VCaP (cell line): ENCODE results near the gene PMEPA1.
A peak's percentile ranks its signal among the peaks of the same experiment; 100 is the strongest.

ENCODE experiments used
- H3K27ac ChIP-seq: fragments of 450-650 bp; 2 replicates; pipeline ENCODE4 v1.5.1; 2017
- TF ChIP-seq, protein P1 (sequence below): fragments of 450-650 bp; conservative IDR thresholded peaks from 2 replicates; pipeline ENCODE4 v1.5.1; 2017; ENCODE audit warnings: mild to moderate bottlenecking, moderate library complexity

The PMEPA1 gene

DNA sequence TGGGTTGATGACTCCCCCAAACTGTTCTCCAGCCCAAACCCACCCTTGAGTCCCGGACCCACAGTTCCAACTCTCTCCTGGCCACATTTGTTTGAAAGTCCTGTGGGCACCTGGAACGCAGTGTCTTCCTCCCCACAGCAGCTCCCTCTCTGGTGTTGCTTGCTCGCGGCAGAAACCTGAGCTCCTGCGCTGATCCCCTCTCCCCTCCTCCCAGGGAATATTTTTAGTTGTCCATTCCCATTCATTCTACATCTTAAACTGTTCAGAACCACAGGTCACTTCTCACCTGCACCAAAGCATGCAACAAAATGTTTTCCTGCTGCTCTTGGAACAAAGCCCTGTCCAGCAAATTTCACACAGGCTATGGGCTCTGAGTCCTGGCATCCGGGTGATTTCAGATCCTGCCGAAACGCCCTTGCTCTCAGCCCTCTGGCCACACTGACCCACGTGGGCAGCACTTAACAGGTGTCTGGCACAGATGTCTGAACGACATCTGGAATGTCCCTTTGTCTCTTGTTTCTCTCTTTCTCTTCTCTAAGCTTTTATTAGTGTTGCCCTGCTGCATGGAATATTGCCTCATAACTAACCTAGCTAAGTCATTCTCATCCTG is 27.0 kb upstream of the PMEPA1 start:
- H3K27ac ChIP-seq, result peak overlapping the region; percentile 67; the same call in 1 of the 2 replicates
- TF ChIP-seq, protein P1, sequence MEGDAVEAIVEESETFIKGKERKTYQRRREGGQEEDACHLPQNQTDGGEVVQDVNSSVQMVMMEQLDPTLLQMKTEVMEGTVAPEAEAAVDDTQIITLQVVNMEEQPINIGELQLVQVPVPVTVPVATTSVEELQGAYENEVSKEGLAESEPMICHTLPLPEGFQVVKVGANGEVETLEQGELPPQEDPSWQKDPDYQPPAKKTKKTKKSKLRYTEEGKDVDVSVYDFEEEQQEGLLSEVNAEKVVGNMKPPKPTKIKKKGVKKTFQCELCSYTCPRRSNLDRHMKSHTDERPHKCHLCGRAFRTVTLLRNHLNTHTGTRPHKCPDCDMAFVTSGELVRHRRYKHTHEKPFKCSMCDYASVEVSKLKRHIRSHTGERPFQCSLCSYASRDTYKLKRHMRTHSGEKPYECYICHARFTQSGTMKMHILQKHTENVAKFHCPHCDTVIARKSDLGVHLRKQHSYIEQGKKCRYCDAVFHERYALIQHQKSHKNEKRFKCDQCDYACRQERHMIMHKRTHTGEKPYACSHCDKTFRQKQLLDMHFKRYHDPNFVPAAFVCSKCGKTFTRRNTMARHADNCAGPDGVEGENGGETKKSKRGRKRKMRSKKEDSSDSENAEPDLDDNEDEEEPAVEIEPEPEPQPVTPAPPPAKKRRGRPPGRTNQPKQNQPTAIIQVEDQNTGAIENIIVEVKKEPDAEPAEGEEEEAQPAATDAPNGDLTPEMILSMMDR, result no peak

DNA sequence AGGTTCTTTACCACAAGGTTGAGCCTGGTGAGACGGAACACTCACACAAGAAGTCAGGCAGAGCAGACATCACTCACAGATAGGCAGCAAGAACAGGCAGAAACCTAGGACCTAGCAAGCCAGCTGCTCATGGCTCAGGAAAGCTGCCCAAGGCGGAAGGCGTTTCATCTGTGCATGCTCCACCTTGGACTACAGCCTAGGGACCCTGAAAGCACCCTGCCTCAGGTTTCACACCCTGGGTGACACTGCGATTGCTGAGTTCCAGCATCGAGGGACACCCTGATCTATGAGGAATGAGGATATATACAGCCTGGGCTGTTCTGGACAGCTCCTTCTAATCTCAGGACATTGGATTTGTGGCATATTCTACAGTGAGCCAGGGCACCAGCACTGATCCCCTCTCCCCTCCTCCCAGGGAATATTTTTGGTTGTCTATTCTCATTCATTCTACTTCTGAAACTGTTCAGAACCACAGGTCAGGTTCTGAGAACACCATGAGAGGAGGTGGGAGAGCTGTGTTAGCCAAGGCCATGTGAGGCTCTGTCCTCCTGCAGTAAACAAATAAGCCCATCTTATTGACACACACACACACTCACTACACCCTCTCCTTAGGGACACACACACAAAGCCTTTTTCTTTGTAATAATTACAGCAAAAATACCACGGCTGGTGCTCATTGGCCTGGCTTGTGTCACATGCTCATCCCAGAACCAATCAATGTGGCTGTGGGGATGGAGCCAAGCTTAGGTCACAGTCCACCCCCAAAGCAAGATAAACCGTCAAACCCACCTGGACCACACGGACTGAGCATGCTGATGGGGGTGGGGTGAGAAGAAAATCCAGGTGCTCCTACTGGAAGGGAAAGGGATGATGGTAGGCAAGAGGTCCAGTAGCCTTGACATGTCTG is 26.3 kb upstream of the PMEPA1 start:
- TF ChIP-seq, protein P1, result no peak
- H3K27ac ChIP-seq, result peak overlapping the region; percentile 67; the same call in 1 of the 2 replicates

DNA sequence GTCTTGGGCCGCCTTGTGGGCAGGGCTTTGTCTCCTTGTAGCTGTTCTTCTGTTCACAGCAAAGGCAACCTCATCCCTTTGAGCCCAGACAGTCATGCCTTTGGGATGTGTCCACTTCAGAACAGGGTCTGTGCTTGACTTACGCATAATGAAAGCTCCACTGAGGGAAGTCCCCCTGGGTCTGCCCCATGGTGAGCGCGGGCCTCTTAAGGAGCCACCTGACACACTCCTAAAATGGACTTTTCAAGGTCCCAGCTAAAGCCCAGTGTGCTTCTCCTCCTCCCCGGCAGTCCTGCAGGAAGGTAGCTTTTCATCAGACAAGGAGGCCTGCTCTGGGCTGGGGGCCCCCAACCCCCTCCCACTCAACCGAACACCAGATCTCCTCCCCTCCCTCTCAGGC is 24.9 kb upstream of the PMEPA1 start:
- TF ChIP-seq, protein P1, result no peak
- H3K27ac ChIP-seq, result no peak overlapping the region

DNA sequence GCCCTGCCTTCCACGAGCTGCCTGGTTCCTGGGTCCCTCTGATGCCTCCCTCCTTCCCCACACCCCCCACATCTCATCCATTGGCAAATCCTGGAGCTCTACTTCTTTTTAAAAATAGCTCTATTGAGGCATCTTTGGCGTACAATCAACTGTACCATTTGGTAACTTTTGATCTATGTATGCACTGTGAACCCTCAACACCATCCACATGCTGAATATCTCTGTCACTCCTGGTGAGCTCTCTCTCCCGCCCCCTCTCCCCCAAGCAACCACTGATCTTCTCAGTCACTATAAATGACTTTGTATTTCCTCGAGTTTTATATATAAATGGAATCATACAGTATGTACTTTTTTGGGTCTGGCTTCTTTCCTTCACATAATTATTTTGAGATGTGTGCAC is 22.4 kb upstream of the PMEPA1 start:
- H3K27ac ChIP-seq, result peak overlapping the region; percentile 18

DNA sequence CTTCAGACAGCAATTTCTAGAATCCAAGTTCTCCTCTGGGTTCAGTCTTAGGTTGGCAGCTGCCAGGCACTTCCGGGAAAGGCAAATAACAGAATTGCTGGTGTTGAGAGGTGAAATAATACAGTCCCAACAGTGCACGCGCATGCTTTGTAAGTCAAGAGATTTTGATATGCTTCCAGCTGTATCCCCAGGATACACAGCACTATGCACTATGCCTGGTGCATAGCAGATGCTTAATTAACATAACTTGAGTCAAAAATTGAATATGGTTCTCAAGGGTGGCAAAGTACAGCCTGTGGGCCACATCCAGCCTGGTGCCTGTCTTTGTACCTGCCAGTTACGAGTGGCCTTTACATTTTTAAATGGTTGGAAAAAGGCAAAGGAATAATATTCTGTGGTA is 18.9 kb upstream of the PMEPA1 start:
- TF ChIP-seq, protein P1, result no peak
- H3K27ac ChIP-seq, result no peak overlapping the region

More for the DNA sequence above, 22.4 kb upstream of the PMEPA1 start:
- TF ChIP-seq, protein P1, result no peak

DNA sequence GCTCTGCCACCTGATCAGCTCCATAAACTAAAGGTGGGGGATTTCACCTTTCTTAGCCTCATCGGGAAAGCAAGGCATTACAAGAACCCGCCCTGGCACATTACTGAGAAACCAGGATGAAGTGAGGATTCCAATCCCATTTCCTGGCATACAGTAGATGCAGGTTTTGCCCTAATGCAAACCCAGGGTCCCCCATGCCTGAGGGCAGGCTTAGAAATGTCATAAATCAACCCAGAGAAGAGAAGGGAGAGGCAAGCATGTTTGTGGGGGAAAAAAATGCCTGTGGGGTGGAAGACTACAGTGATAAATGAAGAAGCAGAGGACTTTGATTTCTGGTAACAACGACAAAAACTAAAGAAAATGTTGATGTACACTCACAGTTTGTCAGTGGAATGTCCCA is 18.0 kb upstream of the PMEPA1 start:
- H3K27ac ChIP-seq, result no peak overlapping the region
- TF ChIP-seq, protein P1, result no peak

DNA sequence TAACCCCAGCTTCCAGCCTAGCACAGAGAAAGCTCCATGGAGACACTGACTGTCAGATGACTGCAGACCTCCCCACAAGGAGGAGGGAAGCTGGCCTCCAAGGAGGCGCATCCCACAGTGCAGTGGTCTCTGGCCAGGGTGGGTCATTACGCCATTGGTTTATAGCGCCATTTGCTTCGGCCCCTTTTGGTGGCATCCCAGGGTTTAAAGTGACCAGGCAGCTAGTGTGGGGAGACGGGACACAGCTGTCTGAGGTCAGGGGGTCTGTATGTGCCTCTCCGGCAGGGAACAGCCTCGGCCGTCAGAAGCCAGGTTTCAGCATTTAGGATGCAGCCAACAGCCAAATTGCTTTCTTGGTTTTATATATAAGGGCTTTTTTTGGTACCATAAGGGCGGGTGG is 15.8 kb upstream of the PMEPA1 start:
- TF ChIP-seq, protein P1, result no peak
- H3K27ac ChIP-seq, result no peak overlapping the region
